ENCODE results near the gene CTLA4.
"Not testable (repeated sequence)": the region's sequence is repeated elsewhere in the genome, so short reads cannot be mapped to it uniquely, and the experiment has no call there.

The CTLA4 gene

GRCh38 chr2:203858176-203858575 lies 9.4 kb upstream of the CTLA4 start:
- no peak for DNase-seq

GRCh38 chr2:203859030-203859789 lies 8.4 kb upstream of the CTLA4 start:
- no peak for DNase-seq

- no peak for DNase-seq
These were observed 6.4 kb upstream of the CTLA4 start for GRCh38 chr2:203861197-203861596.

DNA sequence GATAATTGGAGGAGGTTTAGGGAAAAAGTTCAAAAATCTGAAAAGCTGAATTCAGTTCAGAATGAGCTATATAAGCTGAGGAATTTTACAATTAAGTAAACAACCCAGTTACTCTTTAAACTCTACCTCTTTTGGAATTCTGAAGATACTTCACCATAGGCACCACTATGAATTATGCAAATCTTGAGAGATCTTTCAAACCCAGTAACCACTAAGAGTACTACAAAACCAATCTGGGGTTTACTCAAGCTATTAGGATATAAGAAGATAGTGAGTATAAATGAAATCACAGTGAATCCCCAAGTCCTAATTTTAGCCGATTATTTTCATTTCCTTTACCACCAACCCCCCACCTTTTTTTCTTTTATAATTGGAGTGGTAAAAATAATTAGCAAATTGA lies 6.0 kb upstream of the CTLA4 start:
- DNase-seq: no peak

GRCh38 chr2:203869223-203870042 lies 1.9 kb downstream of the CTLA4 start:
- DNase-seq: no peak

GRCh38 chr2:203870481-203870880 lies 2.9 kb downstream of the CTLA4 start:
- no peak for DNase-seq

GRCh38 chr2:203870941-203871340 lies 3.4 kb downstream of the CTLA4 start:
- DNase-seq: peak; percentile 69

DNA sequence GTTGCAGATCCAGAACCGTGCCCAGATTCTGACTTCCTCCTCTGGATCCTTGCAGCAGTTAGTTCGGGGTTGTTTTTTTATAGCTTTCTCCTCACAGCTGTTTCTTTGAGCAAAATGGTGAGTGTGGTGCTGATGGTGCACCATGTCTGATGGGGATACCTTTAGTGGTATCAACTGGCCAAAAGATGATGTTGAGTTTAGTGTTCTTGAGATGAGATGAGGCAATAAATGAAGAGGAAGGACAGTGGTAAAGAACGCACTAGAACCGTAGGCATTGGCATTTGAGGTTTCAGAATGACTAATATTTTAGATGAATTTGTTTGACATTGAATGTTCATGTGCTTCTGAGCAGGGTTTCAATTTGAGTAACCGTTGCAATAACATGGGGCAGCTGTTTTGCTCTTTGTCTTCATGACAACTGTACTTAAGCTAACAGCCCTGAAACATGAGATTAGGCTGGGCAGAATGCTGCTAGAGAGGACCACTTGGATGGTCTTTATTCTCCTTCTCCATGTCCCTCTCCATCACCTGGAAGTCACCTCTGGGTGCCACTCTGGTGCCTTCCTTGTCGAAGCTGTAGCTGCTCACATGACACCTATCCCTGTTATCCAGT lies 3.9 kb downstream of the CTLA4 start:
- peak; percentile 93 for DNase-seq

DNA sequence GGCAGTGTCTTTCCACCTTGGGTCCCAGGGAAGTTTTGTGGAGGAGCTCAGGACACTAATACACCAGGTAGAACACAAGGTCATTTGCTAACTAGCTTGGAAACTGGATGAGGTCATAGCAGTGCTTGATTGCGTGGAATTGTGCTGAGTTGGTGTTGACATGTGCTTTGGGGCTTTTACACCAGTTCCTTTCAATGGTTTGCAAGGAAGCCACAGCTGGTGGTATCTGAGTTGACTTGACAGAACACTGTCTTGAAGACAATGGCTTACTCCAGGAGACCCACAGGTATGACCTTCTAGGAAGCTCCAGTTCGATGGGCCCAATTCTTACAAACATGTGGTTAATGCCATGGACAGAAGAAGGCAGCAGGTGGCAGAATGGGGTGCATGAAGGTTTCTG lies 5.9 kb downstream of the CTLA4 start:
- DNase-seq: no peak

DNA sequence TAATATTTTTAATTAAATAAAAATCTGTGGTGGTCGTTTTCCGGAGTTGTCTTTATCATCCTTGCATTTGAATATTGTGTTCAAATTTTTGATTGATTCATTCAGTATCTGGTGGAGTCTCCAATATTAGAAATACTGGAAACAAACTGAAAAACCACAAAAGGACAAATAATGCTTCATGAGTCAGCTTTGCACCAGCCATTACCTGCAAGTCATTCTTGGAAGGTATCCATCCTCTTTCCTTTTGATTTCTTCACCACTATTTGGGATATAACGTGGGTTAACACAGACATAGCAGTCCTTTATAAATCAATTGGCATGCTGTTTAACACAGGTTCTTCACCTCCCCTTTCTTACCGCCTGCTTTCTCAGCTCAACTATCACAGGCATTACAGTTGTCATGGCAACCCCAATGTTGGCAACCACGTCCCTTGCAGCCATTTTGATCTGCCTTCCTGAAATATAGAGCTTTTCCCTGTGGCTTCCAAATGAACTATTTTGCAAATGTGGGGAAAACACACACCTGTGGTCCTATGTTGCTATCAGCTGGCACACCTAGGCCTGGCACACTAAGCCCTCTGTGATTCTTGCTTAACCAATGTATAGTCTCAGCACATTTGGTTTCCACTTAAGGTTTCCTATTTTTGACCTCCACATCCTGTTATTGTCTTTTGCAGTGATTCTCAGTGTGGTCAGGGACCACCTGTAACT lies 6.5 kb downstream of the CTLA4 start:
- no peak for DNase-seq

GRCh38 chr2:203875471-203875870 lies 7.9 kb downstream of the CTLA4 start:
- no peak for DNase-seq

- DNase-seq: no peak
These were observed 8.8 kb downstream of the CTLA4 start for GRCh38 chr2:203876328-203876727.

GRCh38 chr2:203878063-203878462 lies 10.5 kb downstream of the CTLA4 start:
- no peak for DNase-seq

DNA sequence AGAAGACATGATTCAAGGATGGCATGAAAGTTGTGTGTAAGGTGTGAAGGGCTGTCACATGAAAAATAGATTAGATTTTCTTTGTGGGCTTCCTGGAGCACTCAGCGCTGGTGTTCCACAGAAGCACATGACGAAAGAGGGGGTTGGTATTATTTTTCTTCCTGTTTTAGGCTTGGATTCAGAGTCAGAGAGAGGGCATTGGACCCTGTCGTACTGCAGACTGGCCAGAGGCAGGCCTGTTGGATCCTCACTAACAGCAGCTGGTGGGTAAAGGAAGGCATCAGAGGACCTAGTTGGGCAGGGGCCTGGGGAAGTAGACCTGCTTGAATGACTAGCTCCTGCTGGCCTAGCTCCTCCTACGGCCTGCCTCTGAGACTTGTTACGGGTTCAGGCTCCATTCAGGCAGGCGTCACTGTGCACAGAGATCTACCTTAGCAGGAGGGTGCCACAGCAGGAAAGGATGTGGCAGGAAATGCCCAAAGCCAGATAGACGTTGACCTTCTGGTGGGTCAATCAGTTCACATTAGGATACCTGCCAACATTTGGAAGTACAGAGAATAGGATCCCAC lies 13.1 kb downstream of the CTLA4 start:
- peak; percentile 30 for DNase-seq

GRCh38 chr2:203881185-203881584 lies 13.6 kb downstream of the CTLA4 start:
- not testable (repeated sequence) for DNase-seq

GRCh38 chr2:203882551-203882950 lies 15.0 kb downstream of the CTLA4 start:
- DNase-seq: no peak

- peak; percentile 49 for DNase-seq
These were observed 19.1 kb downstream of the CTLA4 start for GRCh38 chr2:203886661-203887151.

DNA sequence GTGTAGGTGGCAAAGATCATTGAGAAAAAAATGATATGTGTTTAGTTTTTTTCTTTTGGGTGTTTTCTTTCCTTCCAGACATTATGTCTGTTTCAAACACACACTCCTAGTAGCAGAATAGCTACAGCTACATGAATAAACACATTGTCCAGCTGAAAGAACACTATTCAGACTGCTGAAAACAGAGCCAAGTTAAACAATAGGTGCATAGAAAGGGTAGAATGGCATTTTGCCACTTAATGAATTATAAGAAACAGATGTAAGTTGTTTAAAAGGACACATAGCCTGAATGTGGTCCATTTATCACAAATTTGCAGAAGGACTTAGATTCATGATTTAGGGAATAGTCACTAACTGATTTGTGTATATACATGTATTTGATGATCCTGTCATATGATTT lies 20.1 kb downstream of the CTLA4 start:
- DNase-seq: no peak

- DNase-seq: no peak
These were observed 22.0 kb downstream of the CTLA4 start for GRCh38 chr2:203889542-203889941.

DNA sequence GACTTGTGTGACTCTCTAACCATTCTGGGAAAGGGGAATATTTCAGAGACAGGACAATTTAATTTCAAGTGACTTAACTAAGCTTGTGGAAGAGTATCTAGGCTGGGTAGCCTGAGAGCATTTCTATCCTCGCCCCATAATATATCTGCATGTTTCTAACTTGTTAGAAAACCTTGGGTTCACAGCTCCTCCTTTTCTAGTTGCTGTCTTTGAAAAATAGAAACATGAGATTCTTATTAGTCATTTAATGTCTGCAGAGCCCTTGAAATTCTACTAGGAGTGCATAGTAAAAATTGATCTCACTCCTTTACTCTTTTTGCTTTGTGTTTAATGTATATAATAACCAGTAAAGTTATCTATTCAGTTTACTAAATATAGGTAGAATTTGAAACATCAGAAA lies 22.4 kb downstream of the CTLA4 start:
- no peak for DNase-seq

- DNase-seq: no peak
These were observed 23.2 kb downstream of the CTLA4 start for GRCh38 chr2:203890733-203891132.

GRCh38 chr2:203891474-203891873 lies 23.9 kb downstream of the CTLA4 start:
- DNase-seq: peak; percentile 93

- DNase-seq: no peak
These were observed 24.6 kb downstream of the CTLA4 start for GRCh38 chr2:203892207-203892606.
